Activated naive CD8-positive, alpha-beta T cell treated with anti-CD3 and anti-CD28 coated beads, Interleukin-2, amount 50 U/mL, for 24 hours (primary cell): ENCODE data around the gene ALG14.

ENCODE experiments used
- ATAC-seq: fragments of 150-1000 bp; cut with Tn5 transposase; one replicate; pipeline ENCODE4 v1.10.0; 2021
- DNase-seq: peaks from one replicate; pipeline ENCODE4 v3.0.0; 2021
- H3K27ac Mint-ChIP-seq: one replicate; pipeline ENCODE4 v1.8.0; 2021; ENCODE audit warnings: mild to moderate bottlenecking, mixed read lengths
- H3K27me3 Mint-ChIP-seq: one replicate; pipeline ENCODE4 v1.8.0; 2021; ENCODE audit warnings: mixed read lengths
- H3K36me3 Mint-ChIP-seq: one replicate; pipeline ENCODE4 v1.8.0; 2021; ENCODE audit warnings: low read depth, mixed read lengths
- H3K4me1 Mint-ChIP-seq: one replicate; pipeline ENCODE4 v1.8.0; 2021; ENCODE audit warnings: mixed read lengths
- H3K4me3 Mint-ChIP-seq: one replicate; pipeline ENCODE4 v1.8.0; 2021; ENCODE audit warnings: mild to moderate bottlenecking, moderate library complexity, mixed read lengths
- H3K9me3 Mint-ChIP-seq: one replicate; pipeline ENCODE4 v1.8.0; 2021; ENCODE audit warnings: mixed read lengths

ALG14 gene

DNA sequence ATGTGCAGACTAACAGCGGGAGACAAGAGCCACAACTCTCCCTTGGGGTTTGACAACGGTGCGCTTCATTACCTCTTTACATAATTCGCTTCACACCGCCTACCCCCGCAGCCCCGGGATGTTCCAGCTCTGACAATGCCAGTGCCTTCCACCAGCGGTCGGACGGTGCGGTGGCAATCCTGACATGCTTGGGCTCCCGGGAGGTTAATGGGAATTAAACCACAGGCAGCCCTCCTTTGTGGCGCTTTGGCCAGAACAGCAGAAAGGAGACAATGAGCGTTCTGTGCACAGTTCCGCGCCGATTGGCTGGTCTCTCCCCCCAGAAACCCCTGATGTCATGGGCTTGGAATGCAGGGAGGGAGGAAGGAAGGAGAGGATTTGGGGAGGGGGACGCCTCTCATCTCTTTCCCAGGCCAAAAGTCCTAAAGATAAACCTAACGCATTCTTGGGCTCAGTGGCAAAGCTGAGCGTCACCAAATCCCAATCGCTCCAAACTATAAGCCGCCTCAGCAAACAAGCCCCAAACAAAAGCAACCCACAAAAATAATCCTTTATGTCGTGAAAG is 147.1 kb downstream of the ALG14 start:
- Mint-ChIP-seq H3K27ac (no peak overlapping the region), H3K36me3 (no peaks in the 10 kb centered on the region), H3K4me3 (peak overlapping the region; percentile 81), H3K27me3 (peaks cover 23% of the 10 kb centered on the region), H3K9me3 (no peaks in the 10 kb centered on the region), H3K4me1 (peaks cover 12% of the 10 kb centered on the region)
- ATAC-seq (no peak), DNase-seq (peak; percentile 11)

- no peaks in the 10 kb centered on the region for H3K9me3 Mint-ChIP-seq
- ATAC-seq (no peak), DNase-seq (no peak)
- no peaks in the 10 kb centered on the region for H3K36me3 Mint-ChIP-seq
- H3K27me3 Mint-ChIP-seq, result peaks cover 23% of the 10 kb centered on the region
- peaks cover 12% of the 10 kb centered on the region for H3K4me1 Mint-ChIP-seq
- H3K27ac Mint-ChIP-seq, result no peak overlapping the region
- no peak overlapping the region for H3K4me3 Mint-ChIP-seq
These were observed 147.7 kb downstream of the ALG14 start for GRCh38 chr1:94925004-94925403.
